Smooth muscle cell of the brain vasculature (primary cell): ENCODE results near the gene OTOS.

Experiments used
- DNase-seq: peaks from one replicate; pipeline ENCODE4 v3.0.0-alpha.2; 2012; ENCODE audit warnings: low read depth, low spot score

Gene OTOS

DNA sequence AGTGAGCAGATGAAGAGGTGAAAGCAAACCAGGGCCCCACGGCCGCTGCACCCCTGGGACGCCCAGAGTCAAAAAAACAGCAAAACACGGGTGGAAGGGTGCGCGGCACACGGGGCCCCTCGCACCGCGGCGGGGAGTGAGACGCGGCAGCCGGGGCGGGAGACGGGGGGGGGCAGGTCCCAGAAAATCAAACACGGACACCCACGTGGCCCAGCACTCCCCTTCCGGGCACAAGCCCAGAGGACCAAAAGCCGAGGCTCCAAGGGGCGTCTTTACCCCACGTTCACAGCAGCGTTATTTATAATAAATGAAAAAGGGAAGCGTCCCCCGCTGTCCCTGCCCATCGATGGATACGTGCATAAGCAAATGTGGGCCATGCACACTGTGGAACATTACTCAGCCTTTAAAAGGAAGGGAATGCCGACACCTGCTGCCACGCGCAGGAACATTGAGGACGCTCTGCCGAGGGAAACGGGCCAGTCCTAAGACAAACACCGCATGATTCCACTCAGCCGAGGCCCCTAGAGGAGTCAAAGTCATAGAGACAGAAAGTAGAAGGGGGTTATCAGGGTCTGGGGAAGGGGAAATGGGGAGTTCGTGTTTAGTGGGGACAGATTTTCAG is 3.7 kb downstream of the OTOS start:
- DNase-seq, result no peak

DNA sequence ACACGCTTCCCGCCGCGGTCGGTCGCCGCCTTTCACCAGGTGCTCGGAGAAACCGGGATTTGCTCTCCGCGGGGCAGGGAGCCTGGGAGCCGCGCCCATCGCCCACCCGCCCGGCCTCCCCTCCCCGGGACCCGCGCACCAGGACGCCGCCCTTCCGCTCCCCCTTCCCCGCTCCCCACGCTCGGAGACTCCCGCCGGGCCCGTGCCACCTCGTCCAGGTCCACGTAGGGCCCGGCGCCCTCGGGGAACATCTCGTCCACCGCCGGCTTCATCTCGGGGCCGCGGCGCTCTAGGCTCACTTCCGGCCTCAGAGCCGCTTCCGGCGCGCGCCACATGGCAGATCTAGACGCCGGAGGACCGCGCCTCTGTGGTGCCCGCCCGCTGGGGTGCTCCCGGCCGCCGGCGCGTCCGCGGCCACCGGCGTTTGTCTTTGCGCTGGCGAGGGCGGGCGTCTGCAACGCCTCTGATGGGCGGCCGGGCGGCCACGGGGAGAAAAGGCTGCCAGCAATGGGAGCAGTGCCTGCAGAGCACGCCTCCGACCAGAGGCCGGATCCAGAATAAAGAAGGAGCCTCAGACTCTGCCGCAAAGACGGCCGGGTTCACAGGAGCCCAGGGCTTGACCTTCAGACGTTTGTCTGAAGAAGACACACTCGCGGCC is 4.3 kb downstream of the OTOS start, which contains the start of gene COPS9:
COPS9 (minus strand) TSS at position 293 of the 658 bp plus-strand sequence; CDS start at position 272, 21 bp downstream.
- DNase-seq, result peak; percentile 54

DNA sequence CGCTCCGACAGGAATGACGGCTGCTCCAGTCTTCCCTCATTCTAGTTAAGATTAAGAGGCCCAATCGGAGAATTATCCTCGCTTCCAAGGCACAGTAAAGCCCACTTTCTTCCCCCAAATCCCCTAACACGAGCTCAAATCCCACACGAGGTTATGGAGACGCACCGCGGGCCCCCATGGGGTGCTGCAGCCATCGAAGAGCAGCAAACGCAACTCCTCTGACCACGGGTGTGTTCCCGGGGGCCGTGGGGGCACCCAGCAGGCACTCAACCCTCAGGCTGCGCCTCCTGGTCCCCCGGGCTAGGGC is 4.8 kb downstream of the OTOS start:
- no peak for DNase-seq

DNA sequence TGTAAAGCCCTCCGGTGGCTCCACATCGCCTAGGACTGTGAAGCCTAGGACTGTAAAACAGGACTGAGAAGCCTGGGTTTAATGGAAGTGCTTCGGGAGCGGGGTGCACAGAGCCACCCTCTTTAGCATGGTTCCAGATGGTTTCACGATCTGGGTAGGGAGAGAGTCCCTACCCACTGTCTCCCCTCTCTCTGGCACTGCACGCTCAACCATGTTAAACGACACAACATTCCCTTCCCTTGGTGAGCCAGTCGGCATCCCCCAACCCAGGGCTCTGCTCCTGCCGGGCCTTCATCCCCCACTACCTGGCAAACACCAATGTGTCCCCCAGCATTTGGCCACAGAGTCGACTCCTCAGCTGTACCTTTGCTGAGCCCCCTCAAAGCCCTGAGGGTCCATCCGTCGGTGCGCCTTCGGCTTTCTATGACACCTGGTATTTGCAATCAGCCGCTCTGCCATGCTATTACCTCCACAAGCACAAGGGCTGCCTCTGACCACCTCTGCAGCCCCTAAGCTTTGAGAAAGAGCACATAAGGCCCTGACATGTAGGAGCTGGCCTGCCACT is 5.4 kb downstream of the OTOS start:
- no peak for DNase-seq

DNA sequence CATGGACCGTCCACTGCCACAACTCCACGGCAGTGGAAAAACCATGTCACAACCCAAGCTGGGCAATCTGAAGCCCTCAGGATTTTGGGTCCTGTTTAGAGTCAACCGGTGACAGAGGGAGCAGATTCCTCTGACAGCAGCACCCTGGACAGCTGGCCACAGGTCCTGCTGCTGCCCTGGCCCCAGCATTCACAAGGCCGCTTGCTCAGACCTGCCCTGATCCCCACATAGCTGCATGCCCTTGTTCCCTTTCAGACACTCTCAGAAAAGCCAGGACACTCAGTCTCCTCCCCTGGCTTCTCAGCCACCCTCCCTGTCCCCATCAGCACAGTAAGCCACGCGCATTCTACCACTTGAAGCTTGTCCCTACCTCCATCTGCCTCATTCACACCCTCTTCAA is 6.0 kb downstream of the OTOS start:
- no peak for DNase-seq

DNA sequence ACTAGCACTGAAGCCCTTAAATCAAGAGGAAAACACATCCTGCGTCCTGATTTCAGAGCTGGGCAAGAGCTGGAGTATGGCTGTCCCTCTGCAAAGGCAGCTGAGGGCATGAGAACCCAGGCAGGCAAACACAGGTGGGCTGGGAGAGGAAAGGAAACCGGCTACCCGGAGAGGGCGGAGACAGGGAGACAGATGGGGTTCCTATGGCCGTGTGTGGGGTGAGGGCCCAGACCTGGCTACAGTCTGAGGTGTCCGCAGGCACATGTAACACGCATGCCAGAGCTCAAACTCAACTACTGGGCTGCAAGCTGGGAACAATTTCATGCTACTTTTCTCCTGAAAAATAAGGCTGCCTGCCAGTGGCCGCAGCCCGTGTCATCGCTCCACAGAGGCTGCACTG is 7.1 kb downstream of the OTOS start:
- DNase-seq, result no peak

DNA sequence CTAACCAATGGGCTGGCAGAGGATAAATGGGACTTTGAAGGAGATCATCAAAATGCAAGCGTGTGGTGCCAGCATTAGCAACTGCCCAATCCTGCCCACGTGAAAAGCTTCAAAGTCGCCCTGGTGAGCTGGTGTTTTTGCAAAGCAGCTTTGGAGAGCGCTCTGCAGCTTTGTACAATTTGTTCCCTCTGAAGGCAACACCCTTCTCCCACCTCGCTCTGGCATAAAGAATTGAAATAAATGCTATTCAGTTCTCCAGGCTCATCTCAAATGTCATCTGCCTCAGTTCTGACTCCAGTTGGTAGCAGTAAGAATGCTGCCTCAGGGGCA is 7.8 kb downstream of the OTOS start:
- DNase-seq, result no peak

DNA sequence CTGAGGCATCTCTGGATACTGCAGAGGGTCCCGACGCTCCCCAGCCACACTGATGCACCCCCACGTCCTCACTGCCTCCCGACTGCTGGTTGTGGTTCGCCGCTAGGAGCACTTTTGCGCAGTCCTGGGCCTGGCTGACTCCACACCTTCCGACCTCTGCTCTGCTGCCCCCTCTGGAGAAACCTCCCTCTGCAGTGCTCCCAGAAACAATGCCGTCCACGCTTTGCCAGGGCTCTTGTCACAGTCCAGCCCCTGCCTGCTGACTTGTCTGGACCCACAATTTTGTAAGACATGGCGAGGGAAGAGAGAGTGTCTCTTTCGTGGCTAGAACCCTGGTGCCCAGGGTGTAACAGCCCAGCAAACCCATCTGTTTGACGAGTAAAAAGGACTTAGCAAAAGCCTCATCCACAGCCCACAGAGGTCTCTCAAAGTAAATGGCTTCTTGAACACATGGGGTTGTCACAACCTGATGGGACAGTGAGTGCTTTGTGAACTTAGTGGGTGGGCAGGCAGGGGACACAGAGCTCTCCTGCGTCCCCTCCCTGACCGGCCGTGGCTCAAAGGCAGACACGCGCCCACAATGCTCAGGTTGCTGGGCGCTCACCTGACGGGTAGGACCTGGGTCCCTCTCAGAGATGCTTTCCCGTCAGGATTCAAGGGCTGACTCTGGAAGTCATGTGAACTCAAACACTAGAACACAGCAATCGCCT is 8.4 kb downstream of the OTOS start:
- no peak for DNase-seq

DNA sequence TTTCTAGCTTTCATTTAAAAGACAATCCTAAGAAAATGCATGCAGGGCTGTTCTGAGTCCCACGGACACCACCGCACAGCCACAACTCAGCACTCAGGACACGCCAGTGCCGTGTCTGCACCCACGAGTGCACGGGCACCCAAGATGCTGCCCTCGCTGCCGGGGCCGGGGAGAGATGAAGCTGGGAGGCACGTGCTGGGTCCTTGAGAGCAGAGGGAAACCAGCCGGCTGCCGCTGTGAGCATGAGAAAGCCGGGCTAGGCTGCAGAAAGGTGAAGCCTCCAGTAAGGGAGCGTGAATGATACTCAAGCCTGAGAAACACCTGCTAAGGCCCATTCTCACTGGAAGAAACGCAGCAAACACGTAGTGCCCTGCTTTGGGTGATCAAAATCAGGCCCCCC is 9.2 kb downstream of the OTOS start:
- no peak for DNase-seq

DNA sequence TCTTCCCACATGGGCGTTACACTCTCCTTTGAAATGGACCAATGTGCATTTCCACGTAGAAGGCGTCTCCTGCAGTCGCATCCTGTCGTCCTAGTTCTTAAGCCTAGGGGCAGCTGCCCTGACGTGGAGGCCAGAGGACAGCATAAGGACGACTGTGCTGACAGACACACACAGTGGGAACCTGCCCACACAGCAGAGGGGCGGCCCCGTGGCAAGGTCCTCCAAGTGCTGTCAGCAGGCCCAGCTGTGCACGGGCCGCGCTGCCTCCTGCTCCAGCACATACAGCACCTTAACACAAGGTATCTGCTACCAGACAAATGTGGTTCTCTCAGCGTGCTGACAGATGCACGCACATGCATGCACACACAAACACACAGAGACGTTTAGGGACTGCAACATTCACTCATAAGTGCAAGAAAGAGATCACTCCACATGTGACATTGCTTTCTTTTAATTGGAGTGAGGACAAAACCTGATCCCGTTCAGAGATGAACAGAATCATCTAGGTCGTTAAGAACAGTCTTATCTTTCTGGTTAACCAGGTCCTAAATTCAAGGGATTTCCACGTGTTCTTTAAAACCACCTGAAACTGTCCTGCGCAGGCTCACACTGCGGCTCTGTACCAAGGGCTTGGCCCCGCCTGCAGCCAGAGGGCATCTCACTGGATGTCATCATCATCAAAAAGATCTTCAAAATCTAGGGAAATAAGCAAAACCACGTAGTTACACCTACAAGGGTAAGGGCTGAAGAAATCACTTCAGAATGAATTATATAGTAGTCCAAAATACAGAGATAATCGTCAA is 9.9 kb downstream of the OTOS start:
- no peak for DNase-seq

DNA sequence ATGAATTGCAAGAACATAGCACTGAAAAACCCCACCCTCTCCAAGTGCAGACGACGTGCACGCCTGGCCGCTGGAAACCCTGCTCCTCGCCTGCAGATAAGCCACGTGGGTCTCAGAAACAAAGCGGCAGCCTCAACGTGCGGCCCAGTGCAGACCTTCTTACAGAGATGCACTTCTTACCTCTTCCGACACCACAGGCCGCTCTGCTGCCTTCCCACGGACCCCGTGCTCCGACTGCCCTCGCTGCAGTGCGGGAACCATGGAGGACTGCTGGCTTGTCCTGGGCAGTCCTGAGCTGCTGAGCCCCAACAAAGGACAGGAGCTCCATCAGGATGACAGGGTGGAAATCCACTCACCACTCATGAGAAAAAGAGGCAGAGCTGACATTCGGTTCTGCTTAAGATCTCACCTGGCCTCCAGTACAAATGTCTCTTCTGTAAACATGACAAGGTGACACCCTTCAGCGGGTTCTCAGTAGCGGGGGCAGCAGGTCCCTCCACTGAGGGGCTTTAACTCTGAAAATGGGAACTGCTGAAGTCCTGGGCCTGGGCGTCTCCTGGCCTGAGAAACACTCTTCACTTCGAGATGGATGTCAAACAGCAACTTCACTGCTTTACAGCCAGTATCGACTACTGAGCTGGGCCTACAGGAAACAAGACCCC is 10.6 kb downstream of the OTOS start:
- DNase-seq, result no peak

DNA sequence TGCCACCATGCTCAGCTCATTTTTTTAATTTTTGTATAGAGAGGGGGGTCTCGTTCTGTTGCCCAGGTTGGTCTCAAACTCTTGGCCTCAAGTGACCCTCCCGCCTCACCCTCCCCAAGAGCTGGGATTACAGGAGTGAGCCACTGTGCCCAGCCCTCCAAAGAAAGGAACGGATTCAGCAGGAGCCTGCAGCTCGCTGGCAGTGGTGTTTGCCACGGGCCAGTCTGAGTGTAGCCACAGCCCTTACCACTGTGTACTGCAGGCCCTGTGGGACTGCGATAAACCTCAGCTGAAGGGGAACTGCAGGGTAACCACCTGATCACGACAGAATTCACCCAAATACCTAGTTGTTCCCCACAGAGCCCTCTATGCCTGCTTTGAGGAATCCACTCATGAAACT is 11.1 kb downstream of the OTOS start:
- DNase-seq, result no peak

DNA sequence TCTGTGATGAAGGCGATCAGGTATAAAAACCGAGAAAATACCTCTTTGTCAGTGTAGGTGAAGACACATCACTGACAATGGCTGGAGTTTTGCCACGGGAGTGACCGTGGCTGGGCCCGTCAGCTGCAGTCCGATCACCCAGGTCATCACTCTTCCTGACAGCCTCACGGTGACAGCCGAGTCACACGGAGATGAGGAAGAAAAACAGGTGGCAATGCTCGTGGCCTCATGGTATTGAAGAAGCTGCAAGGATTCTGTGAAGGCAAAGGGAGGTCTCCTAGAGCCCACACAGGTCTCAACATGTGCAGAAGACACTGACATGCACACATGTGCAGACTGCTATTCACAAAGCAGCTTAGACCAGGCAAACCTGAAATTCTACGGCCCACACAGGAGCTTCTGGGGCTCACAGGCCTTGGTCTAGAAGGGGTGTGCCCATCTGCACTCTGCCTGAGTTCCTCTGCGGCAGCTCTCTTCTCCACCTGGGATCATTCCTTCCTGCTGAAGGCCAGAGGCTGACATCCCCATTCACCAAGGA is 11.8 kb downstream of the OTOS start:
- DNase-seq, result no peak

DNA sequence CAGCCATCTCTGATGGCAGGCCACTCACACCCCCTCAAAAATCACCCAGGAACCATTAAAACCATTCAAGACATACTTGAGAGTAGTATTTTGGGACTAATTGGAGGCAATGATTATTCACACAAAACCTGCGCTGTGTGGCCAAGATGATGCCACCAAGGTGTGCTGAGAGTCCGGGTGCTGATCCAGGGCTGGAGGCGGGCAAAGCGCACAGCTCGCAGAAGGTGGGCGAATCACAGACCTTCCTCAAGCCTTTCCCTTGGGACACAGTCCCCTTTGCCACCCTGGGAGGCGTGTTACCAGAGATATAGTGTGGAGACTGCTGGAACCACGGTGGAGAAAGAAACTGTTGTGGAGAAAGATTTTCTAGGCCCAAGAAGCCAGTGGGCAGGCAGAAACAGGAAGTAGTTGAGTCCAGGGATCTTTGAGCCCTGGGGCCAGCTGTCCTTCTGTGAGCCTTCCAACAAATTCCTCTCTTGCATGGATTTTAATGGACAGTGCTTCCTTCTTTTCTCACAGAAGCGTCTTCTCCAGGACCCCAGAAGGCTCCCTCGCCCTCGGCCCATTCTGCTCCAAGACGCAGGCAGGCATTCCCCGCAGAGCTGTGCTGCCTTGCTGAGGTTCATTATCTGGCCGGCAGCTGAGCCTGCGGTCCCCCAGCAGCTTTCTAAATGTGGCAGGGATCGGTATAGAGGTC is 12.4 kb downstream of the OTOS start:
- no peak for DNase-seq

DNA sequence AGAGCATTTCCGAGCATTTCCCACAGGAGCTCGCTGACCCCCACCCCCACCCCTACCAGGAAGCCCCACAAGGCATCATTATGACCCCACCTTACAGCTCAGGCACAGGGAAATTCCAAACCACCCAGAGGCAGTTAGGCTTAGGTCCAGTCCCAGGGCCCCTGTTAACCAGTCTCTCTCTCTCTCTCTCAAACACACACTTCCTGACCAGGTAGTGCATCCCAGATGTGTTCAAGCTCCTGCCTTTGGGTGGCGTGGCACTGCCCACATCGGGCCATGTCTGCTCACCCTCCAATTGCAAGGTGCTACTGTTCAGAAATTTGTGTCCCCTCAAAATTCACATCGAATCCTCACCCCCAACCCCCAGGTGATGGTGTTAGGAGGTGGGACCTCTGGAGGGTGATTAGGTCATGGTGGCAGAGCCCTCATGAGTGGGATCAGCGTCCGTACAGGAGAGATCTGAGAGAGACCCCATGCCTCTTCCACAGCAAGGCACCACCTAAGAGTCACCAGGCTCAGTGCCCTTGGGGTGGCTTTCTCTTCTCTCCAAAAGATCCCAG is 13.2 kb downstream of the OTOS start:
- no peak for DNase-seq

DNA sequence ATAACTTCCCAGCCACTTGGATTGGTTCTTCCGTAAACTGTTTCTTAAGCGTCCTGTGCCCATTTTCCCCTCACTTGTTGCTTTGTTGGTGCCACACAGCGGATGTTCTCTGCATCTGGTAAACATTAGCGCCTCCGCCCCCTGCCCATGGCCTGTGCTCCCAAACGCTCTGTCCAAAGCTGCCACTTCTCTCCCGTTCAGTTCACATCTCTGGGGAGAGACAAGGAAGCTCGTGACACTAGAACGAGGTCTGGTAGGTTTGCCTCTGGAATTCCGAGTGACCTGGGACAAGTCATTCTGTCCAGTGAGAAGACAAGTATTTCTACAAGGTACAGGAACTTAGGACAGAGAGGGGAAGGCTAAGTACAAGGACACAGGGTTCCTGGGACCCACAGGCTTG is 13.7 kb downstream of the OTOS start:
- no peak for DNase-seq

DNA sequence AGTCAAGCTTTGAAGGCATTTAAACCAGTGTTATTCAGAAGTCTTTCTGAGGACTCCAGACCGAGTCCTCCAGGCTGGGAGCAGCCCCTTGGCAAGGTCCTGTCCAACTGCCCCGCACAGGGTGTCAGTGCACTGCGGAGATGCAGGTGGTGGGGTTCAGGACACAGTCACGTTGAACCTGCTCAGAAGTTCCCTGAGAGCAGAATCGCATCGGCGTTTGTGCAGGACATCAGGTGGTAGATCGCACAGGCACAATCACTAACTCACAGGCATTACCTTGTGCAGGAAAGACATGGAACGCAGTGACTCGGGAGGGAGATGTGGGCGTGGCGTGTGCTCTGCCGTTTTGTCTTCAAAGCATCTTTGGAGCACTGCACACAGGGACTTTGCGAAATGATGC is 14.7 kb downstream of the OTOS start:
- no peak for DNase-seq

DNA sequence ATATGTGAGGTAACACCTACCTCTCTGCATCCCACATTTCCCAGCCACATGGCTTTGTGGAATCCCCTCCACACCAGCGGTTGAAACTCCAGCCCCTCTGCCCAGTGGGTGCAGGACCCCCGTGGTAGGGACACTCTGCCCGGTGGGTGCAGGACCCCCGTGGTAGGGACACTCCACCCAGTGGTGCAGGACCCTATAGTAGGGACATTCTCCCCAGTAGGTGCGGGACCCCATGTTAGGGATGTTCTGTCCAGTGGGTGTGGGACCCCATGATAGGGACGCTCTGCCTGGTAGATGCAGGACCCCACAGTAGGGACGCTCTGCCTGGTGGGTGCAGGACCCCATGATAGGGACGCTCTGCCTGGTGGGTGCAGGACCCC is 15.8 kb downstream of the OTOS start:
- DNase-seq, result no peak

DNA sequence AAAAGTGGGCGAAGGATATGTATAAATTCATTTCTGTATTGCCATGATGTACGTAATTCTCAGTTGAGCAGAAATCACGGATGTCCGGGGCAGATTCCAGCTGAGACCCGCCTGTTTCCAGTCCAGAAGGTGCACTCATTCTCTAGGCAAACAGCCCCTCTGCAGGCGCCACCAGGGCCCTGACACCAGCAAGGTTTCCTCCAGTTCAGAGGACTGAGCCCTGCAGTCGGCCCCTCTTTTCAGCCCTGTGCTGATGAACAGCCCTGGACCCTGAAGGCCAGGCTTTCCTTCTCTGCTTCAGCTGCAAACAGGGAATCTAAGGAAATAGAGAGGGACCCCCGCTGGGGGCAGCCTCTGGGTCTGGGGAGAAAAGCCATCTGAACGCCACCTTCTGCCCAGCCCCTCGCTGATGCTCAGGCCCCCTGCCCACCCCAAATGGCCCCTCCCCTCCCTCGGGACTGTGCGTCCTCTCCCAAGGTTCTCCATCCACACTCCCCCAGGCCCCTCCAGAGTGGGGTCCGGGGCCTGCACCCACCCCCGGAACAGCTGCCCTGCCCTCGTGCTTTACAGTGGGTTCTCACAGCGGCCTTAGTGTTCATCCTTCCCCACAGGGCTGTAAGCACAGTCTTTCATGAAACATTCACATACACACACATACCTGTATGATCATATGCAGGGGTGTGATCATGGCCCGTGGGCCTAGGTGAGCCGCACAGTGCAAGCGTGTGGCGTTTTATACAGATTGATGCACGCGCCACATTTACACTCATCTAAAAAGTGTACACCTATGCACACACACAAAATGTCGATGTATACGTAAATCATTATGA is 16.4 kb downstream of the OTOS start:
- no peak for DNase-seq

DNA sequence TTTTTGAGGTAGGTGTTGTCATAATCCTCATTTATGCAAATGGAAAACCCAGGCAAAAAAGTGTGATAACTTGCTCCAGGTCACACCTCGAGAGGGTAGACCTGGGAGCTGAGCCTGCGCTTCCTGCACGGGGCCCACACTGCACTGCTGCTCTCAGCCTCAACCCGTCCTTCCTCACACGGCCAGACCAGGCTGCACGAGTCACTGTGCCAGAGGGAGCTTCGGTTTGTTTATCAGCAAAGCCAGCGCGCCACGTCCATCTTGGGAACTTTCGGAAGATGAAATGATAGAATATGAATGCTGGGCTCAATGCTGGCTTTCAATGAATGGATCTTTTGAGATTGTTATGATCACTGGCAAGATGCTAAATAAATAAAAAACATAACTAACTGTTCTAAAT is 18.8 kb downstream of the OTOS start:
- DNase-seq, result no peak
